Pancreas (tissue), 10 donors: Measurements from ENCODE around the gene ABTB2. TPM values are rescaled to one million over a fixed set of nuclear protein-coding genes. Genes with fewer than 3 reads are reported as not detected.

Experiments
- ATAC-seq, 4 donors: fragments of 200-7000 bp; cut with Tn5 transposase; one replicate each; pipeline versions ENCODE4 v1.8.0 to v1.9.1; 2020; ENCODE audit warnings: mild to moderate bottlenecking in 4 of 4, moderate library complexity in 4 of 4
- DNase-seq, 6 donors: peaks; one replicate each; pipeline ENCODE4 v3.0.0-alpha.2; 2020
- FAIRE-seq: peaks from 2 replicates; lab custom pipeline; 2012; peaks lifted over from hg19 to GRCh38; lab: Jason Lieb, UNC
- H3K27ac ChIP-seq, 4 donors: fragments of 200-600 bp; sonication (generic); 1 replicate in 3 of 4; 2 replicates in 1 of 4; pipeline versions ENCODE4 v1.5.0 to v1.8.0; 2020
- H3K27me3 ChIP-seq, 4 donors: fragments of 200-600 bp; one replicate each; pipeline ENCODE4 v1.8.0; 2021
- H3K36me3 ChIP-seq, 3 donors: fragments of 200-600 bp; sonication (generic) in 1 of 3; one replicate each; pipeline versions ENCODE4 v1.5.0 to v1.8.0; 2020 to 2021
- H3K4me1 ChIP-seq, 3 donors: fragments of 200-600 bp; one replicate each; pipeline ENCODE4 v1.8.0; 2021
- H3K4me3 ChIP-seq, 4 donors: fragments of 200-600 bp; sonication (generic) in 2 of 4; one replicate each; pipeline versions ENCODE4 v1.5.0 to v1.8.0; 2020 to 2021
- H3K9me3 ChIP-seq, 4 donors: fragments of 200-600 bp; one replicate each; pipeline ENCODE4 v1.8.0; 2021
- WGBS, 2 donors: extraction: QIAGEN DNeasy Blood & Tissue Kit; methylation state at CpG; one replicate each; pipeline ENCODE4 v1.1.7; 2013; 5-methylcytosine and 5-hydroxymethylcytosine counted together
- intact Hi-C, 3 donors: fragments of 100-400 bp; cut with DNase I; formaldehyde crosslinking; loops; one replicate each; pipeline versions ENCODE4 v1.11.1 to v1.14.2; 2022
- polyA plus RNA-seq, 2 donors: library from polyadenylated mRNA; stranded (reverse); fragments of 200-250 nt; gene quantifications; one replicate each; pipeline ENCODE4 v1.2.3, GENCODE V29; 2013
- total RNA-seq, 6 donors: library from RNA; stranded (reverse); fragmentation: NEBNext Ultra II Directional in 4 of 6; extraction: Animal tissue kit (Norgen Biotek cat#: 25700) in 4 of 6; gene quantifications; one replicate each; pipeline versions ENCODE4 v1.2.1 to v1.2.4, GENCODE V29; 2021 to 2023
- TF ChIP-seq, protein P1 (sequence below), 4 donors: fragments of 200-600 bp; sonication (generic) in 3 of 4; IDR thresholded peaks; one replicate each; pipeline versions ENCODE4 v1.5.0 to v1.8.0; 2021; ENCODE audit warnings: antibody characterized with exemption in 4 of 4
- donor health status: healthy with polysubstance abuse.
- donor health status: DM: no; HTN: no; CAD: no; lungs with moderate emphysema.
- donor health status: DM: no; HTN: no; CAD: no.
- donor health status: control.
- donor health status: control.
- donor health status: Bipolar disorder and iron deficiency.
- donor health status: DM: yes; HTN: yes; CAD: no.
- donor health status: DM: no; HTN: no; CAD: no.
- donor health status: DM: no; HTN: no; CAD: no.
- donor health status: DM: yes; HTN: yes; CAD: no.

ABTB2 gene
- total and polyA plus RNA-seq, 8 donors, result 0.63 to 4.4 (median 1.9) TPM

DNA sequence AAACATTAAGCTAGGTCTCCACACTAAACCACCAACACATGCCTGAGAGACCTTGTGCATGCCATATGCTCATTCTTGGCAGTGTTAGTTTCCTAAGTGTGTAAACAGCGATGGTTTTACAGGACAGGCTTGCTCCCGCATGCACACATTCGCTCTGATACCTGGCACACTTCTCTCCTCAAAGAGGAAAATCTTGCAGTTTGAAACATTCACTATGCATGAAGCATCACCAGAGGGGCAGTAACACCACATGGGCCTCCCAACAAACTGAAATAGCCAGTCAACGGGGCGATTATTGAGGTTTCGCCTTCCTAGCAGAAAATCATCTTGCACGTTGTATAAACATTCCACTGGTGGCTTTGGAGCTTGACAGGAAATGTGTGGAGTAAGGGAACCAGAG is 52.6 kb downstream of the ABTB2 start:
- Histone ChIP-seq H3K4me1 (no peaks in the 10 kb centered on the region), H3K4me3 (no peak overlapping the region), H3K27ac (no peak overlapping the region), H3K36me3 (no peaks in the 10 kb centered on the region), H3K27me3 (no peaks in the 10 kb centered on the region), H3K9me3 (no peaks in the 10 kb centered on the region)
- TF ChIP-seq, protein P1, sequence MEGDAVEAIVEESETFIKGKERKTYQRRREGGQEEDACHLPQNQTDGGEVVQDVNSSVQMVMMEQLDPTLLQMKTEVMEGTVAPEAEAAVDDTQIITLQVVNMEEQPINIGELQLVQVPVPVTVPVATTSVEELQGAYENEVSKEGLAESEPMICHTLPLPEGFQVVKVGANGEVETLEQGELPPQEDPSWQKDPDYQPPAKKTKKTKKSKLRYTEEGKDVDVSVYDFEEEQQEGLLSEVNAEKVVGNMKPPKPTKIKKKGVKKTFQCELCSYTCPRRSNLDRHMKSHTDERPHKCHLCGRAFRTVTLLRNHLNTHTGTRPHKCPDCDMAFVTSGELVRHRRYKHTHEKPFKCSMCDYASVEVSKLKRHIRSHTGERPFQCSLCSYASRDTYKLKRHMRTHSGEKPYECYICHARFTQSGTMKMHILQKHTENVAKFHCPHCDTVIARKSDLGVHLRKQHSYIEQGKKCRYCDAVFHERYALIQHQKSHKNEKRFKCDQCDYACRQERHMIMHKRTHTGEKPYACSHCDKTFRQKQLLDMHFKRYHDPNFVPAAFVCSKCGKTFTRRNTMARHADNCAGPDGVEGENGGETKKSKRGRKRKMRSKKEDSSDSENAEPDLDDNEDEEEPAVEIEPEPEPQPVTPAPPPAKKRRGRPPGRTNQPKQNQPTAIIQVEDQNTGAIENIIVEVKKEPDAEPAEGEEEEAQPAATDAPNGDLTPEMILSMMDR (IDR thresholded peaks at IDR 0.05), result no peak
- FAIRE-seq (no peak), ATAC-seq (no peak), DNase-seq (no peak)
- intact Hi-C loops, result no loop called here
- 85 to 90% methylated on average over 7 of the region's 7 CpGs for WGBS, 2 donors

DNA sequence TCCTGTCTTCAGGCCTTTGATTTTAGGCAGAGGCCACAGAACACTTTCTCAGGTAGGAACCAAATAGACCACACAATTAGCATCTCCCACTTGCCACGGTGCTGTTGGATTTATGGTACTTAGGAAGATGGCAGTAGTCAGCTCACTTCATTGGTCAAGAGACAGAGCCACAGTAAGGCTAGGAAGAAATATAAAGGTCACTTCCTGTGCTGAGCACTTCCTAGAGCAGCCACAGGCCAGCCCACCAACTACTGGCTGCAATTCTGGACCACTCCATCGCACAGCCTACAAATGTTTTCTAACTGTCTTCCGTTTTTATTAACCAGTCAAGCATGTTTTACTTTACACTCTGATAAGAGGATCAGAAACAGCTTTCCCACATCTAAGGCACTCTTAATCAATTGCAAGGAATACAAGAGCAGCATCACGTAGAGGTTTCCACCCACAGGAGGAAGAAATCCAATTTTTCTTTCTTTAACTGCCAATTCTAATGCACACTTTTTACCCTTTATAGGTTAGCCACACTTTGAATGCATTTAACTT is 54.7 kb downstream of the ABTB2 start:
- intact Hi-C loops, result no loop called here
- WGBS, 2 donors, result 86 to 88% methylated on average over 4 of the region's 4 CpGs
- no peaks in the 10 kb centered on the region for H3K4me1 ChIP-seq
- ATAC-seq, result no peak
- DNase-seq, result no peak
- no peak overlapping the region for H3K4me3 ChIP-seq
- H3K27ac ChIP-seq, result no peak overlapping the region
- no peaks in the 10 kb centered on the region for H3K36me3 ChIP-seq
- TF ChIP-seq, protein P1 (IDR thresholded peaks at IDR 0.05), result no peak
- no peaks in the 10 kb centered on the region for H3K27me3 ChIP-seq
- no peaks in the 10 kb centered on the region for H3K9me3 ChIP-seq
- no peak for FAIRE-seq

DNA sequence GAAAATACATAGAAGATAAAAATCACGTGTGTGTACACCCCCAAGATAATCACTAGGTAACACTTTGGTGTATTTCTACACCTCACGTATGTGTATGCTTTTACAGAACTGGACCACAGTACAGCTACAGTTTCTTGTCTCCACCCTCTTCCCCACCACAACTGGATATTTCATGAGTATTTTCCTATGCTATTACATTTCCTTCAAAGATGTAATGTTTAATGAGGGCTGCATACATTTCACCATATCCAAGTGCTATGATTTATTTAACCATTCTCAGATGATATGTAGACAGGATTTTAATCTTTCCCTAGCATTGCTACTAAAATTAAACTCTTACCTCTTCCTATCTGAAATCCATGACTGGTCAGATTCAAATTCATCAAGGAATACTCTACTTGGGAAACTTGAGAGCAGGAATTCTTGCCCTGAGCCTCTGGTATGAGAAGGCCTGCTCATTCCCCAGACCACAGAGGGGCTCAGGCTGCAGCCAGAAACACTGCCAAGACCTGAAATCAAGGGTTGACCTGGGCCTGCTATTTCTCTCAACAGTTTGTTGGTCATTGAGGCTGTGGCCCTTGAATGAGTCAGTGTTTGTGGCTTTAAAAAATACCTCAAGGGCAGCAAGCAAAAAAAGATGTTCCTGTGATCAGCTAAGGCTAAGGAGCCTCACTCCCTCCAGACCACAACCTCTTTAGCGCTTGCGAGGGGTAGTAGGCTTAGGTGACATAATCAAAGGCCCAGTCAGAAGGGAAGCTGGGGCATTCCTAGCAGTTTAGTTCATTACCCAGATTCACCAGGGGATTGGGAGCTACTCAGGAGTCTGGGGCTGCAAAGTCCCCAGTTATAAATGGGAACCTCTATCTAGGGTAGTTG is 55.5 kb downstream of the ABTB2 start:
- no peak overlapping the region for H3K4me3 ChIP-seq
- no peak for DNase-seq
- TF ChIP-seq, protein P1 (IDR thresholded peaks at IDR 0.05), result no peak
- WGBS, 2 donors, result 68 to 75% methylated on average over 4 of the region's 4 CpGs
- intact Hi-C loops, result no loop called here
- no peaks in the 10 kb centered on the region for H3K36me3 ChIP-seq
- H3K9me3 ChIP-seq, result no peaks in the 10 kb centered on the region
- no peak for FAIRE-seq
- H3K27me3 ChIP-seq, result no peaks in the 10 kb centered on the region
- ATAC-seq, result peak in 1 of 4 donors; percentile 37
- H3K27ac ChIP-seq, result no peak overlapping the region
- H3K4me1 ChIP-seq, result no peaks in the 10 kb centered on the region

DNA sequence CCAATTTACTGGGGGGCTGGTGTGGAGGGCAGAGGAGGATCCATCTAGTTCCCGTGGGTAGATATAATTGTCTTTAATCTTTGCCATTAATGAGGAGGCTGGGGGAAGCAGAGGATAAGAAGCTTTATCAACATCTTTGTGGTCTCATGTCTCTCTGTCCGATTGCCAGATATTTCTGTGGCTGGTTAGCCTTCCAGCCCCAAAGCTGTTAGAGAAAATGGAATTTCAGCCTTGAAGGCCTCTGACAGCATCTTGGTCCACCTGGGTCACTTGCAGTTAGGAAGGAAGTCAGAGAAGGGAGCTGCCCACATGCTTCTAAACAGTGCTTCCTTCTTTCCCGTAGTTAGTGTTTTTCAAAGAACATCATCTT is 56.9 kb downstream of the ABTB2 start:
- no peak overlapping the region for H3K4me3 ChIP-seq
- no peaks in the 10 kb centered on the region for H3K9me3 ChIP-seq
- FAIRE-seq (no peak), DNase-seq (no peak), ATAC-seq (no peak)
- H3K4me1 ChIP-seq, result no peaks in the 10 kb centered on the region
- 79 to 89% methylated on average over 3 of the region's 3 CpGs for WGBS, 2 donors
- H3K27me3 ChIP-seq, result no peaks in the 10 kb centered on the region
- intact Hi-C loops, result no loop called here
- no peak overlapping the region for H3K27ac ChIP-seq
- TF ChIP-seq, protein P1 (IDR thresholded peaks at IDR 0.05), result no peak
- no peaks in the 10 kb centered on the region for H3K36me3 ChIP-seq
